Right lobe of liver (tissue), 4 donors: ENCODE data around the gene DIRAS1.

Source experiments
- POLR2A ChIP-seq: fragments of 450-650 bp; IDR thresholded peaks from one replicate; pipeline ENCODE4 v1.6.1; 2017; ENCODE audit warnings: antibody characterized with exemption, mild to moderate bottlenecking
- TF ChIP-seq, protein P1 (sequence below), 4 donors: fragments of 200-600 bp in 3 of 4; fragments of 450-650 bp in 1 of 4; IDR thresholded peaks; one replicate each; pipeline versions ENCODE4 v1.5.1 to v1.8.0; 2016 to 2022; ENCODE audit warnings: antibody characterized with exemption in 4 of 4, mild to moderate bottlenecking in 2 of 4
- donor health status: DM: no; HTN: no; CAD: no.
- donor health status: DM: no; HTN: no; CAD: no.
- donor health status: DM: no; HTN: yes; CAD: no.

DNA sequence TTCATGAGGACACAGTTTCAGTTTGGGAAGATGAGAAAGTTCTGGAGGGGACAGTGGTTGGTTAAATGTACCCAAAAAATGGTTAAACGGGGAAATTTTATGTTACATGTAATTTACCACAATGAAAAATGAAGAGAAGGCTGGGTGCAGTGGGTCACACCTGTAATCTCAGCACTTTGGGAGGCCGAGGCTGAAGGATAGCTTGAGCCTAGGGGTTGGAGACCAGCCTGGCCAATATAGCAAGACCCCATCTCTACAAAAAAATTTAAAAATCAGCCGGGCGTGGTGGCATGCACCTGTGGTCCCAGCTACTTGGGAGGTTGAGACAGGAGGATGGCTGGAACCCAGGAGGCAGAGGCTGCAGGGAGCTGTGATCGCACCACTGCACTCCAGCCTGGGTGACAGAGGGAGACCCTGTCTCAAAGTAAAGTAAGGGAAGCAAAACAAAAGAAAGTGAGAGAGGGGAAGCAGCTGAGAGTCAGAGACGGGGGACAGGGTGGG lies 35.9 kb downstream of the DIRAS1 start:
- no peak for TF ChIP-seq POLR2A
- TF ChIP-seq, protein P1, sequence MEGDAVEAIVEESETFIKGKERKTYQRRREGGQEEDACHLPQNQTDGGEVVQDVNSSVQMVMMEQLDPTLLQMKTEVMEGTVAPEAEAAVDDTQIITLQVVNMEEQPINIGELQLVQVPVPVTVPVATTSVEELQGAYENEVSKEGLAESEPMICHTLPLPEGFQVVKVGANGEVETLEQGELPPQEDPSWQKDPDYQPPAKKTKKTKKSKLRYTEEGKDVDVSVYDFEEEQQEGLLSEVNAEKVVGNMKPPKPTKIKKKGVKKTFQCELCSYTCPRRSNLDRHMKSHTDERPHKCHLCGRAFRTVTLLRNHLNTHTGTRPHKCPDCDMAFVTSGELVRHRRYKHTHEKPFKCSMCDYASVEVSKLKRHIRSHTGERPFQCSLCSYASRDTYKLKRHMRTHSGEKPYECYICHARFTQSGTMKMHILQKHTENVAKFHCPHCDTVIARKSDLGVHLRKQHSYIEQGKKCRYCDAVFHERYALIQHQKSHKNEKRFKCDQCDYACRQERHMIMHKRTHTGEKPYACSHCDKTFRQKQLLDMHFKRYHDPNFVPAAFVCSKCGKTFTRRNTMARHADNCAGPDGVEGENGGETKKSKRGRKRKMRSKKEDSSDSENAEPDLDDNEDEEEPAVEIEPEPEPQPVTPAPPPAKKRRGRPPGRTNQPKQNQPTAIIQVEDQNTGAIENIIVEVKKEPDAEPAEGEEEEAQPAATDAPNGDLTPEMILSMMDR (IDR thresholded peaks at IDR 0.05) = no peak
